GM23338 (cell line): ENCODE data around the gene MYLK. TPM values are rescaled to one million over a fixed set of nuclear protein-coding genes. Genes with fewer than 3 reads are reported as not detected.

Experiments used
- ATAC-seq: fragments of 200-7000 bp; cut with Tn5 transposase; 3 replicates; pipeline ENCODE4 v1.9.1; 2020
- DNase-seq: peaks from one replicate; pipeline ENCODE4 v3.0.0-alpha.2; 2015; ENCODE audit warnings: low spot score
- H2AFZ ChIP-seq: fragments of 200-600 bp; sonication (generic); 2 replicates; pipeline ENCODE4 v1.8.0; 2016; ENCODE audit warnings: antibody characterized with exemption, mild to moderate bottlenecking, moderate library complexity
- H3F3A ChIP-seq: fragments of 200-600 bp; sonication (generic); replicated peaks from 2 replicates; pipeline ENCODE4 v1.8.0; 2017; ENCODE audit warnings: antibody characterized with exemption, mixed run types, low read depth
- H3K27ac ChIP-seq: fragments of 200-600 bp; sonication (generic); 2 replicates; pipeline ENCODE4 v1.6.1; 2016; ENCODE audit warnings: low read depth
- H3K27me3 ChIP-seq: fragments of 200-600 bp; sonication (generic); 2 replicates; pipeline ENCODE4 v1.8.0; 2016; ENCODE audit warnings: mild to moderate bottlenecking, mixed run types, moderate library complexity; ENCODE audit not compliant: insufficient read depth
- H3K36me3 ChIP-seq: fragments of 200-600 bp; sonication (generic); 2 replicates; pipeline ENCODE4 v1.8.0; 2016; ENCODE audit warnings: mild to moderate bottlenecking; ENCODE audit not compliant: insufficient read depth
- H3K4me1 ChIP-seq: fragments of 200-600 bp; sonication (generic); 2 replicates; pipeline ENCODE4 v1.8.0; 2016; ENCODE audit warnings: mild to moderate bottlenecking, moderate library complexity; ENCODE audit not compliant: insufficient read depth
- H3K4me2 ChIP-seq: fragments of 200-600 bp; sonication (generic); 2 replicates; pipeline ENCODE4 v1.7.1; 2017; ENCODE audit warnings: mixed run types
- H3K4me3 ChIP-seq: fragments of 200-600 bp; sonication (generic); 2 replicates; pipeline ENCODE4 v1.6.1; 2016; ENCODE audit warnings: mixed run types
- H3K79me2 ChIP-seq: fragments of 200-600 bp; sonication (generic); replicated peaks from 2 replicates; pipeline ENCODE4 v1.8.0; 2017; ENCODE audit warnings: mild to moderate bottlenecking; ENCODE audit not compliant: insufficient read depth
- H3K9me2 ChIP-seq: fragments of 200-600 bp; sonication (generic); 2 replicates; pipeline ENCODE4 v1.8.0; 2017; ENCODE audit not compliant: insufficient read depth
- H4K20me1 ChIP-seq: fragments of 200-600 bp; sonication (generic); replicated peaks from 2 replicates; pipeline ENCODE4 v1.8.0; 2017; ENCODE audit warnings: mild to moderate bottlenecking; ENCODE audit not compliant: insufficient read depth
- H3K27ac Mint-ChIP-seq: 2 replicates; pipeline ENCODE4 v1.8.0; 2020; ENCODE audit warnings: inconsistent platforms, mild to moderate bottlenecking, moderate library complexity, mixed read lengths
- H3K27me3 Mint-ChIP-seq: 3 replicates; pipeline ENCODE4 v1.8.0; 2022; ENCODE audit warnings: low read depth, mild to moderate bottlenecking, moderate library complexity, mixed read lengths, inconsistent platforms; ENCODE audit not compliant: insufficient read depth, poor library complexity
- H3K36me3 Mint-ChIP-seq: 3 replicates; pipeline ENCODE4 v1.8.0; 2021; ENCODE audit warnings: low read depth, mild to moderate bottlenecking, inconsistent platforms, moderate library complexity, mixed read lengths
- H3K4me1 Mint-ChIP-seq: 3 replicates; pipeline ENCODE4 v1.8.0; 2020; ENCODE audit warnings: mild to moderate bottlenecking, inconsistent platforms, mixed read lengths
- H3K4me3 Mint-ChIP-seq: 3 replicates; pipeline ENCODE4 v1.8.0; 2021; ENCODE audit warnings: moderate library complexity, mild to moderate bottlenecking, inconsistent platforms, mixed read lengths
- H3K9me3 Mint-ChIP-seq: 3 replicates; pipeline ENCODE4 v1.8.0; 2020; ENCODE audit warnings: moderate library complexity, mild to moderate bottlenecking, inconsistent platforms, mixed read lengths
- CREB1 ChIP-seq: fragments of 250-450 bp; sonication (Bioruptor Pico); IDR thresholded peaks from 2 replicates; pipeline ENCODE4 v1.5.0; 2020; ENCODE audit warnings: low read depth, mild to moderate bottlenecking, moderate library complexity
- CTCF ChIP-seq, 2 experiments: fragments of 200-600 bp in 1 of 2; sonication (generic) in 1 of 2; conservative IDR thresholded peaks; 2 replicates each; pipeline versions ENCODE4 v1.5.1 to v1.6.1; 2016 to 2017; ENCODE audit warnings: antibody characterized with exemption in 2 of 2, low read depth in 2 of 2, mild to moderate bottlenecking in 2 of 2, moderate library complexity in 1 of 2
- EZH2 ChIP-seq: fragments of 200-600 bp; sonication (generic); IDR thresholded peaks from one replicate; pipeline ENCODE4 v1.8.0; 2017; ENCODE audit warnings: antibody characterized with exemption, mild to moderate bottlenecking, low read depth; ENCODE audit not compliant: unreplicated experiment
- EZH2phosphoT487 ChIP-seq: fragments of 200-600 bp; sonication (generic); IDR thresholded peaks from one replicate; pipeline ENCODE4 v1.8.1; 2018; ENCODE audit warnings: antibody characterized with exemption; ENCODE audit not compliant: unreplicated experiment
- JUNB ChIP-seq: IDR thresholded peaks from one replicate; pipeline ENCODE4 v1.6.1; 2016; ENCODE audit warnings: antibody characterized with exemption; ENCODE audit not compliant: unreplicated experiment
- NANOG ChIP-seq: IDR thresholded peaks from 2 replicates; pipeline ENCODE4 v1.6.1; 2016; ENCODE audit warnings: antibody characterized with exemption, borderline replicate concordance
- POLR2AphosphoS5 ChIP-seq: IDR thresholded peaks from 2 replicates; pipeline ENCODE4 v1.6.1; 2016; ENCODE audit warnings: antibody characterized with exemption, low read depth
- REST ChIP-seq: IDR thresholded peaks from one replicate; pipeline ENCODE4 v1.6.1; 2018; ENCODE audit warnings: antibody characterized with exemption; ENCODE audit not compliant: unreplicated experiment
- STAT1 ChIP-seq: IDR thresholded peaks from one replicate; pipeline ENCODE4 v1.6.1; 2016; ENCODE audit warnings: antibody characterized with exemption; ENCODE audit not compliant: unreplicated experiment
- ZNF114 ChIP-seq: fragments of 250-450 bp; sonication (Bioruptor Pico); IDR thresholded peaks from 2 replicates; pipeline ENCODE4 v1.5.0; 2020; ENCODE audit warnings: mild to moderate bottlenecking, moderate library complexity
- ZNF331 ChIP-seq: fragments of 250-450 bp; sonication (Bioruptor Pico); IDR thresholded peaks from 2 replicates; pipeline ENCODE4 v1.5.0; 2020; ENCODE audit warnings: low read depth, mild to moderate bottlenecking, moderate library complexity
- ZNF462 ChIP-seq: fragments of 250-450 bp; sonication (Bioruptor Pico); IDR thresholded peaks from 2 replicates; pipeline ENCODE4 v1.5.0; 2020; ENCODE audit warnings: mild to moderate bottlenecking, moderate library complexity
- polyA plus RNA-seq: library from polyadenylated mRNA; unstranded; fragments of >200 nt; fragmentation: Nextera tagmentation; extraction: Ambion mirVana; gene quantifications from 2 replicates; pipeline ENCODE4 v1.2.1, GENCODE V29; 2016
- total RNA-seq: library from RNA; depleted of rRNA; stranded (reverse); fragments of >200 nt; shearing (Covaris generic); gene quantifications from 2 replicates; pipeline ENCODE4 v1.2.3, GENCODE V29; 2014
- TF ChIP-seq, protein P1 (sequence below): IDR thresholded peaks from 2 replicates; pipeline ENCODE4 v1.6.1; 2016; ENCODE audit warnings: antibody characterized with exemption

The MYLK gene
- total and polyA plus RNA-seq, 2 experiments from 2014 or later = 11.5 to 17.9 TPM

DNA sequence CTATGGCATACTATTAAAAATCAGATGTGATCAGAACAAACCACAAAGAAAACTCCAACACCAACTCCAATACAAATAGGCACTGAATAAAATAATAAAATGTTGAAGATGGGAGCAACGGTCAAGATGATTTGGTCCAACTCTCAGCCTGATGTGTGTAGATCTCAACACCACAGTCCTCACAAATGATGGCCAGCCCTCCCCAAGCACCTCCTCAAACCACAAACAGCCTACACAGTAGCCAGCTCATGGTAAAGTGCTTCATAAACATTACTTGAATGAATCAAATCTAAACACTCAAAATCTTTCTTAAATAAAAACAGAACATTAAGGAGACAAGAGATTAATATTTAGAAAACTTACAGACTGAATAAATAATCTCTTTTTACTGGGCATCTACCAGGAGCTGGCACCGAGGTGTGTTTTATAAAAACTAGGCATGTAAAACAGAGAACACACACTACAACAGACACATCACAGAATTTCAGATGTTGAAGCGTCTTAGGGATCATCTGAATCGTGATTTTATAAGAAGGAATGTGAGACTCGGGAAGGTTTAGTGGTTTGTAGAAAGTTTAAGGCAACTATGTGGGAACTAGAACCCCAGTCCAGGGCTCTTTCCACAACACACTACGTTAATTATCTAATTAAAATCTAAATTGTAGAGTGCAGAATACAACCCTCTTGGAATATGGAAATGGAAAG lies 102.4 kb downstream of the MYLK start:
- Mint-ChIP-seq H3K36me3 (no peaks in the 10 kb centered on the region), H3K4me3 (no peak overlapping the region), H3K27me3 (no peaks in the 10 kb centered on the region), H3K4me1 (no peaks in the 10 kb centered on the region), H3K27ac (no peak overlapping the region), H3K9me3 (no peaks in the 10 kb centered on the region)
- no peaks in the 10 kb centered on the region for H3K4me1 ChIP-seq
- no peaks in the 10 kb centered on the region for H3K79me2 ChIP-seq
- H3K27me3 ChIP-seq = no peaks in the 10 kb centered on the region
- DNase-seq = no peak
- no peak for TF ChIP-seq ZNF462 (CRISPR knock-in tag)
- no peak for TF ChIP-seq JUNB
- TF ChIP-seq, protein P1, sequence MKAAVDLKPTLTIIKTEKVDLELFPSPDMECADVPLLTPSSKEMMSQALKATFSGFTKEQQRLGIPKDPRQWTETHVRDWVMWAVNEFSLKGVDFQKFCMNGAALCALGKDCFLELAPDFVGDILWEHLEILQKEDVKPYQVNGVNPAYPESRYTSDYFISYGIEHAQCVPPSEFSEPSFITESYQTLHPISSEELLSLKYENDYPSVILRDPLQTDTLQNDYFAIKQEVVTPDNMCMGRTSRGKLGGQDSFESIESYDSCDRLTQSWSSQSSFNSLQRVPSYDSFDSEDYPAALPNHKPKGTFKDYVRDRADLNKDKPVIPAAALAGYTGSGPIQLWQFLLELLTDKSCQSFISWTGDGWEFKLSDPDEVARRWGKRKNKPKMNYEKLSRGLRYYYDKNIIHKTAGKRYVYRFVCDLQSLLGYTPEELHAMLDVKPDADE = no peak
- no peak for TF ChIP-seq EZH2phosphoT487
- no peak for TF ChIP-seq EZH2
- TF ChIP-seq CTCF (conservative IDR thresholded peaks at IDR 0.05; ENCODE audit: low read depth in 2 of 2) = no peak
- no peak for TF ChIP-seq ZNF331
- TF ChIP-seq NANOG = no peak
- no peak for TF ChIP-seq ZNF114 (CRISPR knock-in tag)
- TF ChIP-seq REST = no peak
- no peak for TF ChIP-seq POLR2AphosphoS5
- TF ChIP-seq CREB1 (CRISPR knock-in tag) = no peak
- no peak for TF ChIP-seq STAT1
- H3K9me2 ChIP-seq = no peaks in the 10 kb centered on the region
- no peak overlapping the region for H3K27ac ChIP-seq
- ATAC-seq = no peak
- H3K36me3 ChIP-seq = no peaks in the 10 kb centered on the region
- no peak overlapping the region for H3K4me3 ChIP-seq
- no peak overlapping the region for H2AFZ ChIP-seq
- H3F3A ChIP-seq = no peaks in the 10 kb centered on the region
- no peak overlapping the region for H3K4me2 ChIP-seq
- H4K20me1 ChIP-seq = no peaks in the 10 kb centered on the region
